ENCODE data around the gene POP7. TPM values are rescaled to one million over a fixed set of nuclear protein-coding genes. Genes with fewer than 3 reads are reported as not detected.

Gene POP7
- total RNA-seq, 1 experiment from 2014 or later = 96.9 TPM

DNA sequence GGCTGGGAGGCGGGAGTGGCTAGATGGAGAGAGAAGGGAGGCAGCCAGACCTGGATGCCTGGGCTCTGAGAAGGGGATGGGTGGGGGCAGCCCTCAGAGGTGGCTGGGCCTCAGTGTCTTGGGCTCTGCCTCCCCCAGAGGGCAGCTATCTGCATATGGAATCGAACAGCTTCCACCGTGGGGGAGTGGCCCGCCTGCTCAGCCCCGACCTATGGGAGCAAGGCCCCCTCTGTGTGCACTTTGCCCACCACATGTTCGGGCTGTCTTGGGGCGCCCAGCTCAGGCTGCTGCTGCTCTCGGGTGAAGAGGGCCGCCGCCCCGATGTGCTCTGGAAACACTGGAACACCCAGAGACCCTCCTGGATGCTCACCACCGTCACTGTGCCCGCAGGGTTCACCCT is 30.8 kb downstream of the POP7 start:
- TF ChIP-seq, protein P1, sequence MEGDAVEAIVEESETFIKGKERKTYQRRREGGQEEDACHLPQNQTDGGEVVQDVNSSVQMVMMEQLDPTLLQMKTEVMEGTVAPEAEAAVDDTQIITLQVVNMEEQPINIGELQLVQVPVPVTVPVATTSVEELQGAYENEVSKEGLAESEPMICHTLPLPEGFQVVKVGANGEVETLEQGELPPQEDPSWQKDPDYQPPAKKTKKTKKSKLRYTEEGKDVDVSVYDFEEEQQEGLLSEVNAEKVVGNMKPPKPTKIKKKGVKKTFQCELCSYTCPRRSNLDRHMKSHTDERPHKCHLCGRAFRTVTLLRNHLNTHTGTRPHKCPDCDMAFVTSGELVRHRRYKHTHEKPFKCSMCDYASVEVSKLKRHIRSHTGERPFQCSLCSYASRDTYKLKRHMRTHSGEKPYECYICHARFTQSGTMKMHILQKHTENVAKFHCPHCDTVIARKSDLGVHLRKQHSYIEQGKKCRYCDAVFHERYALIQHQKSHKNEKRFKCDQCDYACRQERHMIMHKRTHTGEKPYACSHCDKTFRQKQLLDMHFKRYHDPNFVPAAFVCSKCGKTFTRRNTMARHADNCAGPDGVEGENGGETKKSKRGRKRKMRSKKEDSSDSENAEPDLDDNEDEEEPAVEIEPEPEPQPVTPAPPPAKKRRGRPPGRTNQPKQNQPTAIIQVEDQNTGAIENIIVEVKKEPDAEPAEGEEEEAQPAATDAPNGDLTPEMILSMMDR (conservative IDR thresholded peaks at IDR 0.05) = no peak
- Histone ChIP-seq H3K9ac (ENCODE audit: extremely low read depth, insufficient read length, low read length) (no peak overlapping the region), H2BK5ac (ENCODE audit: insufficient read length, low read length) (no peak overlapping the region), H2AFZ (ENCODE audit: low read length) (no peak overlapping the region), H3K23ac (ENCODE audit: insufficient read length, low read depth, low read length) (no peak overlapping the region), H2BK12ac (ENCODE audit: insufficient read length, low read depth, low read length) (no peak overlapping the region), H2BK120ac (ENCODE audit: low read depth, low read length, poor library complexity, severe bottlenecking) (no peak overlapping the region), H3K4me2 (ENCODE audit: insufficient read depth, insufficient read length, low read length) (no peak overlapping the region), H3K79me2 (ENCODE audit: insufficient read depth, low read length) (no peaks in the 10 kb centered on the region), H3K9me3 (ENCODE audit: control insufficient read depth, low read depth, low read length) (no peaks in the 10 kb centered on the region), H4K91ac (ENCODE audit: insufficient read length, low read depth, low read length) (no peak overlapping the region), H4K8ac (replicated peaks; ENCODE audit: insufficient read length, low read depth, low read length) (no peak overlapping the region), H2AK5ac (ENCODE audit: insufficient read length, low read length) (no peak overlapping the region), H3K27ac (ENCODE audit: insufficient read length, low read depth, low read length) (no peak overlapping the region), H3K79me1 (ENCODE audit: insufficient read depth, low read depth, low read length, poor library complexity, severe bottlenecking) (no peaks in the 10 kb centered on the region), H2BK20ac (ENCODE audit: low read depth, low read length, poor library complexity, severe bottlenecking) (no peak overlapping the region), H3K14ac (ENCODE audit: insufficient read depth, low read length) (no peak overlapping the region; the same call in 1 of the 2 replicates), H3K4ac (ENCODE audit: low read depth, low read length) (no peak overlapping the region), H3K23me2 (ENCODE audit: insufficient read length, low read depth, low read length, poor library complexity, severe bottlenecking) (no peaks in the 10 kb centered on the region), H2BK15ac (ENCODE audit: low read depth, low read length) (no peak overlapping the region), H3K27me3 (ENCODE audit: insufficient read depth, low read length) (no peaks in the 10 kb centered on the region), H4K5ac (ENCODE audit: insufficient read length, low read depth, low read length) (no peak overlapping the region), H3K4me1 (ENCODE audit: insufficient read depth, low read length) (no peaks in the 10 kb centered on the region), H3T11ph (ENCODE audit: low read length) (no peak overlapping the region), H3K18ac (ENCODE audit: insufficient read length, low read depth, low read length) (no peak overlapping the region), H3K56ac (ENCODE audit: insufficient read length, low read depth, low read length) (no peak overlapping the region), H4K20me1 (ENCODE audit: control insufficient read depth, insufficient read depth, insufficient read length) (no peaks in the 10 kb centered on the region)
- H3K27me3 Mint-ChIP-seq (ENCODE audit: low read depth) = peaks cover 7% of the 10 kb centered on the region
- H3K9me3 Mint-ChIP-seq = peaks cover 4% of the 10 kb centered on the region in 2 experiments
- H3K4me1 Mint-ChIP-seq = no peaks in the 10 kb centered on the region
- no peak overlapping the region for H3K4me3 Mint-ChIP-seq
- H3K36me3 Mint-ChIP-seq (ENCODE audit: insufficient read depth in 1 of 3, low read depth in 3 of 3) = no peaks in the 10 kb centered on the region; a peak in 1 of 7 replicates
- H3K27ac Mint-ChIP-seq = no peak overlapping the region
- WGBS (ENCODE audit: extremely low coverage, insufficient read length, low lambda C conversion rate) = no CpG with 5 or more reads among the region's 13 CpGs
- no peak for DNase-seq
